C4-2B (cell line): ENCODE results near the gene MYD88.

ENCODE experiments used
- H3K27ac ChIP-seq: fragments of 450-650 bp; 2 replicates; pipeline ENCODE4 v1.5.1; 2017
- CTCF ChIP-seq: fragments of 450-650 bp; conservative IDR thresholded peaks from 2 replicates; pipeline ENCODE4 v1.5.1; 2017; ENCODE audit warnings: mild to moderate bottlenecking
- ZFX ChIP-seq: fragments of 450-650 bp; IDR thresholded peaks from 2 replicates; pipeline ENCODE4 v1.6.1; 2017

The MYD88 gene

GRCh38 chr3:38098376-38098723, 40.1 kb upstream of the MYD88 start:
- TF ChIP-seq CTCF (no peak), ZFX (no peak)
- no peak overlapping the region for H3K27ac ChIP-seq

GRCh38 chr3:38099518-38099917, 38.9 kb upstream of the MYD88 start:
- TF ChIP-seq CTCF (no peak), ZFX (no peak)

GRCh38 chr3:38100498-38100897, 38.0 kb upstream of the MYD88 start:
- H3K27ac ChIP-seq = no peak overlapping the region
- TF ChIP-seq CTCF = no peak
- TF ChIP-seq ZFX = no peak

More at GRCh38 chr3:38099518-38099917, 38.9 kb upstream of the MYD88 start:
- H3K27ac ChIP-seq = no peak overlapping the region

- TF ChIP-seq ZFX (no peak), CTCF (no peak)
- H3K27ac ChIP-seq = no peak overlapping the region
Observed at GRCh38 chr3:38101811-38102443, 36.5 kb upstream of the MYD88 start.

- TF ChIP-seq ZFX (no peak), CTCF (no peak)
Observed at GRCh38 chr3:38102444-38102814, 36.0 kb upstream of the MYD88 start.

GRCh38 chr3:38105525-38105924, 32.9 kb upstream of the MYD88 start:
- TF ChIP-seq CTCF (no peak), ZFX (no peak)
- H3K27ac ChIP-seq = no peak overlapping the region

More at GRCh38 chr3:38102444-38102814, 36.0 kb upstream of the MYD88 start:
- H3K27ac ChIP-seq = no peak overlapping the region

GRCh38 chr3:38107911-38108648, 30.4 kb upstream of the MYD88 start:
- TF ChIP-seq CTCF (no peak), ZFX (no peak)
- no peak overlapping the region for H3K27ac ChIP-seq
